Neural cell (in vitro differentiated cells): Measurements from ENCODE around the gene RAP2A. TPM values are rescaled to one million over a fixed set of nuclear protein-coding genes. Genes with fewer than 3 reads are reported as not detected.

Experiments
- H2AFZ ChIP-seq: fragments of 200-600, 300-800 bp; sonication (generic), shearing (Covaris generic); 2 replicates; pipeline ENCODE4 v1.6.0; 2014; ENCODE audit warnings: low read depth, mild to moderate bottlenecking, antibody characterized with exemption, low read length, moderate library complexity
- H3F3A ChIP-seq: fragments of 200-600 bp; shearing (Covaris generic); 2 replicates; pipeline ENCODE4 v1.6.1; 2016; ENCODE audit warnings: mild to moderate bottlenecking, moderate library complexity, mixed read lengths, antibody characterized with exemption, low read length; ENCODE audit not compliant: insufficient read depth, poor library complexity, severe bottlenecking
- H3K27ac ChIP-seq: fragments of 200-600, 300-800 bp; sonication (generic), shearing (Covaris generic); 2 replicates; pipeline ENCODE4 v1.5.1; 2014; ENCODE audit warnings: mild to moderate bottlenecking, low read length, moderate library complexity
- H3K27me3 ChIP-seq: fragments of 300-800, 200-600 bp; sonication (generic), shearing (Covaris generic); 2 replicates; pipeline ENCODE4 v1.6.0; 2014; ENCODE audit warnings: mild to moderate bottlenecking, low read depth, low read length, moderate library complexity; ENCODE audit not compliant: insufficient read depth
- H3K36me3 ChIP-seq: fragments of 300-800, 200-600 bp; sonication (generic), shearing (Covaris generic); 2 replicates; pipeline ENCODE4 v1.5.1; 2014; ENCODE audit warnings: mild to moderate bottlenecking, antibody characterized with exemption, low read length, moderate library complexity; ENCODE audit not compliant: insufficient read depth
- H3K4me2 ChIP-seq: fragments of 300-800, 200-600 bp; sonication (generic), shearing (Covaris generic); 2 replicates; pipeline ENCODE4 v1.6.0; 2014; ENCODE audit warnings: mild to moderate bottlenecking, low read length
- H3K4me3 ChIP-seq: fragments of 300-800, 200-600 bp; sonication (generic), shearing (Covaris generic); 2 replicates; pipeline ENCODE4 v1.5.1; 2014; ENCODE audit warnings: mild to moderate bottlenecking, low read length, moderate library complexity
- H3K79me2 ChIP-seq: fragments of 200-600 bp; shearing (Covaris generic); replicated peaks from 2 replicates; pipeline ENCODE4 v1.6.0; 2014; ENCODE audit warnings: mild to moderate bottlenecking, low read length, moderate library complexity; ENCODE audit not compliant: insufficient read depth
- H3K9ac ChIP-seq: fragments of 300-800, 200-600 bp; sonication (generic), shearing (Covaris generic); 2 replicates; pipeline ENCODE4 v1.6.1; 2016; ENCODE audit warnings: mild to moderate bottlenecking, low read length, mixed read lengths
- H3K9me2 ChIP-seq: fragments of 200-600 bp; shearing (Covaris generic); 2 replicates; pipeline ENCODE4 v1.6.1; 2016; ENCODE audit warnings: mild to moderate bottlenecking, low read length, mixed read lengths; ENCODE audit not compliant: insufficient read depth
- H3K9me3 ChIP-seq: fragments of 200-600, 300-800 bp; sonication (generic), shearing (Covaris generic); 2 replicates; pipeline ENCODE4 v1.6.1; 2016; ENCODE audit warnings: mild to moderate bottlenecking, mixed run types, low read length, moderate library complexity, mixed read lengths
- H4K20me1 ChIP-seq: fragments of 200-600 bp; shearing (Covaris generic); 2 replicates; pipeline ENCODE4 v1.6.1; 2016; ENCODE audit warnings: mild to moderate bottlenecking, mixed run types; ENCODE audit not compliant: insufficient read depth
- CTCF ChIP-seq: fragments of 450-650 bp; IDR thresholded peaks from 2 replicates; pipeline ENCODE4 v1.5.1; 2014; ENCODE audit warnings: antibody characterized with exemption, mild to moderate bottlenecking, moderate library complexity; ENCODE audit not compliant: poor library complexity, severe bottlenecking
- EP300 ChIP-seq: fragments of 450-650 bp; conservative IDR thresholded peaks from 2 replicates; pipeline ENCODE4 v1.6.1; 2014; ENCODE audit warnings: antibody characterized with exemption, mild to moderate bottlenecking, moderate library complexity; ENCODE audit not compliant: poor library complexity, severe bottlenecking
- EZH2 ChIP-seq: fragments of 200-600, 300-800 bp; shearing (Covaris generic), sonication (generic); IDR thresholded peaks from 2 replicates; pipeline ENCODE4 v1.6.1; 2014; ENCODE audit warnings: antibody characterized with exemption, low read length, borderline replicate concordance, mild to moderate bottlenecking; ENCODE audit not compliant: insufficient read depth, poor library complexity, severe bottlenecking
- MXI1 ChIP-seq: fragments of 450-650 bp; conservative IDR thresholded peaks from 2 replicates; pipeline ENCODE4 v1.6.1; 2014; ENCODE audit warnings: antibody characterized with exemption, mild to moderate bottlenecking; ENCODE audit not compliant: poor library complexity, severe bottlenecking
- POLR2AphosphoS5 ChIP-seq: IDR thresholded peaks from 2 replicates; pipeline ENCODE4 v1.6.1; 2012
- RAD21 ChIP-seq: fragments of 450-650 bp; conservative IDR thresholded peaks from 2 replicates; pipeline ENCODE4 v1.6.1; 2014; ENCODE audit warnings: antibody characterized with exemption, mild to moderate bottlenecking, moderate library complexity
- REST ChIP-seq: IDR thresholded peaks from 2 replicates; pipeline ENCODE4 v1.6.1; 2012; ENCODE audit warnings: borderline replicate concordance
- SMC3 ChIP-seq: fragments of 450-650 bp; conservative IDR thresholded peaks from 2 replicates; pipeline ENCODE4 v1.6.1; 2014; ENCODE audit warnings: antibody characterized with exemption, mild to moderate bottlenecking, moderate library complexity; ENCODE audit not compliant: poor library complexity
- TAF1 ChIP-seq: IDR thresholded peaks from 2 replicates; pipeline ENCODE4 v1.6.1; 2012; ENCODE audit warnings: low read depth
- polyA plus RNA-seq: library from polyadenylated mRNA; depleted of rRNA; stranded (reverse); fragments of >200 nt; gene quantifications from 2 replicates; pipeline ENCODE4 v1.2.3, GENCODE V29; 2014

The RAP2A gene
- polyA plus RNA-seq, 1 donor from 2014 or later, result 55.3 TPM

GRCh38 chr13:97425590-97425989, 8.4 kb upstream of the RAP2A start:
- no peaks in the 10 kb centered on the region for H3K9me2 ChIP-seq
- H3K27me3 ChIP-seq, result no peaks in the 10 kb centered on the region
- H3K4me3 ChIP-seq, result no peak overlapping the region
- no peak overlapping the region for H3K9ac ChIP-seq
- H3K27ac ChIP-seq, result no peak overlapping the region
- H2AFZ ChIP-seq, result no peak overlapping the region
- H3K36me3 ChIP-seq, result no peaks in the 10 kb centered on the region
- H3K79me2 ChIP-seq, result peaks cover 4% of the 10 kb centered on the region
- no peak overlapping the region for H3K4me2 ChIP-seq
- H3K9me3 ChIP-seq, result no peaks in the 10 kb centered on the region
- no peaks in the 10 kb centered on the region for H4K20me1 ChIP-seq
- no peak for TF ChIP-seq MXI1
- no peak for TF ChIP-seq SMC3
- no peak for TF ChIP-seq TAF1
- no peak for TF ChIP-seq POLR2AphosphoS5
- TF ChIP-seq EZH2, result no peak
- no peak for TF ChIP-seq REST
- no peak for TF ChIP-seq CTCF
- TF ChIP-seq RAD21, result no peak
- TF ChIP-seq EP300, result no peak
- no peaks in the 10 kb centered on the region for H3F3A ChIP-seq

DNA sequence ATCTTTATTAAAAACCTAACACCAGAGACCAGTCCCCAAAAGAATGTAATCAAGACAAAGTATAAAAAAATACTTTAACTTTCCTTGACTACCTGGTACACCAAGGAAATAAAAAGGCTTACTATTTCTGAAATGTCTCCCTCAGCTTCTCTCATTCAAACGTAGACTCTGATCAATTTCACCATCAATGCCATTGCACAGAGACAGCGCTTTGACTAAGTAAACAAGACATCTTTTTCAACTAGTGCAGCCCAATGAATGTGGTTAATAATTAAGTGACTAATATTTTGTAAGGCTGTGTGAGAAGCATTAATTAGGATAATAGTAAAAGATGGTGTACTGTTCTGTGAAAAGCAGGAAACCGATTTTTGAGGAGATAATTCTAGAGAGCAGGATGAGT, 7.3 kb upstream of the RAP2A start:
- Histone ChIP-seq H3K27me3 (no peaks in the 10 kb centered on the region), H3K36me3 (no peaks in the 10 kb centered on the region), H3K9ac (no peak overlapping the region), H3K27ac (no peak overlapping the region), H3K9me3 (no peaks in the 10 kb centered on the region), H2AFZ (no peak overlapping the region), H3K4me3 (no peak overlapping the region), H3K79me2 (peaks cover 13% of the 10 kb centered on the region), H4K20me1 (no peaks in the 10 kb centered on the region), H3K9me2 (no peaks in the 10 kb centered on the region), H3K4me2 (no peak overlapping the region), H3F3A (no peaks in the 10 kb centered on the region)
- TF ChIP-seq EP300, result no peak
- no peak for TF ChIP-seq SMC3
- no peak for TF ChIP-seq CTCF
- TF ChIP-seq POLR2AphosphoS5, result no peak
- TF ChIP-seq REST, result no peak
- TF ChIP-seq EZH2, result no peak
- TF ChIP-seq MXI1, result no peak
- TF ChIP-seq RAD21, result no peak
- TF ChIP-seq TAF1, result no peak
